Measurements from ENCODE around the gene COA1.

Gene COA1

GRCh38 chr7:43671521-43671920, 57.8 kb downstream of the COA1 start:
- no peak overlapping the region for H3K4me3 ChIP-seq (ENCODE audit: low read depth, low read length)
- TF ChIP-seq, protein P1, sequence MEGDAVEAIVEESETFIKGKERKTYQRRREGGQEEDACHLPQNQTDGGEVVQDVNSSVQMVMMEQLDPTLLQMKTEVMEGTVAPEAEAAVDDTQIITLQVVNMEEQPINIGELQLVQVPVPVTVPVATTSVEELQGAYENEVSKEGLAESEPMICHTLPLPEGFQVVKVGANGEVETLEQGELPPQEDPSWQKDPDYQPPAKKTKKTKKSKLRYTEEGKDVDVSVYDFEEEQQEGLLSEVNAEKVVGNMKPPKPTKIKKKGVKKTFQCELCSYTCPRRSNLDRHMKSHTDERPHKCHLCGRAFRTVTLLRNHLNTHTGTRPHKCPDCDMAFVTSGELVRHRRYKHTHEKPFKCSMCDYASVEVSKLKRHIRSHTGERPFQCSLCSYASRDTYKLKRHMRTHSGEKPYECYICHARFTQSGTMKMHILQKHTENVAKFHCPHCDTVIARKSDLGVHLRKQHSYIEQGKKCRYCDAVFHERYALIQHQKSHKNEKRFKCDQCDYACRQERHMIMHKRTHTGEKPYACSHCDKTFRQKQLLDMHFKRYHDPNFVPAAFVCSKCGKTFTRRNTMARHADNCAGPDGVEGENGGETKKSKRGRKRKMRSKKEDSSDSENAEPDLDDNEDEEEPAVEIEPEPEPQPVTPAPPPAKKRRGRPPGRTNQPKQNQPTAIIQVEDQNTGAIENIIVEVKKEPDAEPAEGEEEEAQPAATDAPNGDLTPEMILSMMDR (conservative IDR thresholded peaks at IDR 0.05; ENCODE audit: low read depth, low read length): no peak

GRCh38 chr7:43669286-43670081, 59.8 kb downstream of the COA1 start:
- TF ChIP-seq, protein P1 (conservative IDR thresholded peaks at IDR 0.05; ENCODE audit: low read depth, low read length): no peak
- no peak overlapping the region for H3K4me3 ChIP-seq (ENCODE audit: low read depth, low read length)
- peak; percentile 47 for DNase-seq (ENCODE audit: low read depth)

More at GRCh38 chr7:43671521-43671920, 57.8 kb downstream of the COA1 start:
- DNase-seq (ENCODE audit: low read depth): no peak

GRCh38 chr7:43668035-43668434, 61.3 kb downstream of the COA1 start:
- TF ChIP-seq, protein P1 (conservative IDR thresholded peaks at IDR 0.05; ENCODE audit: low read depth, low read length): no peak
- DNase-seq (ENCODE audit: low read depth): no peak
- no peak overlapping the region for H3K4me3 ChIP-seq (ENCODE audit: low read depth, low read length)

DNA sequence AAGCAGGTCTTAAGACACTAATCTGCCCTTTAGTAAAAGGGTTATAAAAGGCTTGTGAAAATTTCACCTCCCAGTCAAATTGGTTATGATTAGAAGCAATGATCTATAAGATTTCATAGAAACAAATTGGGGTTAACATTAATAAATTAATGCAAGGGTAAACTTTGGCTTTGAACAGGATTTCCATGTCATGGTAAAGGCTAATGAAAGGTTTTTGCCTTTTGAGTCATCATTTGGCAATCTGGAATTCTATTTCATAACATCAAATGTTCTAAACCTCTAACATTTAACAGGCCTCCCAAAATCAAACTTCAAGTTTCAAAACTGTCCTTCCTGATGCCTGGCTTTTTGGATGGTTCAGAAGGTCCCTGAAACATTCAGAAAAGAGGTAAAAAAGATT, 62.4 kb downstream of the COA1 start:
- no peak overlapping the region for H3K4me3 ChIP-seq (ENCODE audit: low read depth, low read length)
- DNase-seq (ENCODE audit: low read depth): peak; percentile 39
- TF ChIP-seq, protein P1 (conservative IDR thresholded peaks at IDR 0.05; ENCODE audit: low read depth, low read length): no peak

DNA sequence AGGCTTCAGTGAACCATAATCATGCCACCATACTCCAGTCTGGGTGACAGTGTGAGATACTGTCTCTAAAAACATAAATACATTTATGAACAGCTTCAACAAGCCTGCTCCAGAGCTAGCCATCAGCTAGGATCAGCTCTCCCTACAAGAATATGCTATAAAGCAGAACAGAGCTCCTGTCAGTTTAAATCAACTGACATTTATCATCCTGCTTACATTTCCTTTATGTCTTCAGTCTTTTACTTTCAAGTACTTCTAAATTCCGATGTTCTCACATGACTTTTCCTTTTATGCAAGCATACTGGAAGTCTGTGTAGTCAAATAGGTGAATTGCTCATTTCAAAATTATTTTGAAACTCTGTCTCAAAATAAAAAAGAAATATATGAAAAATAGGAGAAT, 64.6 kb downstream of the COA1 start:
- TF ChIP-seq, protein P1 (conservative IDR thresholded peaks at IDR 0.05; ENCODE audit: low read depth, low read length): no peak
- DNase-seq (ENCODE audit: low read depth): no peak
- H3K4me3 ChIP-seq (ENCODE audit: low read depth, low read length): no peak overlapping the region

- DNase-seq (ENCODE audit: low read depth): no peak
- TF ChIP-seq, protein P1 (conservative IDR thresholded peaks at IDR 0.05; ENCODE audit: low read depth, low read length): no peak
- H3K4me3 ChIP-seq (ENCODE audit: low read depth, low read length): no peak overlapping the region
Observed at GRCh38 chr7:43660141-43660540, 69.2 kb downstream of the COA1 start.

- DNase-seq (ENCODE audit: low read depth): no peak
- H3K4me3 ChIP-seq (ENCODE audit: low read depth, low read length): no peak overlapping the region
- TF ChIP-seq, protein P1 (conservative IDR thresholded peaks at IDR 0.05; ENCODE audit: low read depth, low read length): no peak
Observed at GRCh38 chr7:43659549-43659896, 69.8 kb downstream of the COA1 start.

Data from choroid plexus epithelial cell (primary cell).